IMR-90 (cell line): ENCODE results near the gene LRCOL1.

Experiments
- BHLHE40 ChIP-seq: fragments of 150-350 bp; IDR thresholded peaks from 2 replicates; pipeline ENCODE4 v1.6.1; 2016; ENCODE audit warnings: mild to moderate bottlenecking, low read depth, low read length
- MAFK ChIP-seq: IDR thresholded peaks from 2 replicates; pipeline ENCODE4 v1.6.1; 2012; ENCODE audit warnings: low read depth, low read length, improper control_type of control experiment
- MAZ ChIP-seq: IDR thresholded peaks from 2 replicates; pipeline ENCODE4 v1.6.1; 2012; ENCODE audit warnings: low read depth, mild to moderate bottlenecking, low read length, improper control_type of control experiment, moderate library complexity, borderline replicate concordance
- MXI1 ChIP-seq: IDR thresholded peaks from 2 replicates; pipeline ENCODE4 v1.6.1; 2012; ENCODE audit warnings: low read depth, mild to moderate bottlenecking, low read length, moderate library complexity, borderline replicate concordance
- NFE2L2 ChIP-seq: fragments of 150-350 bp; IDR thresholded peaks from 2 replicates; pipeline ENCODE4 v1.6.1; 2016; ENCODE audit warnings: low read depth, mild to moderate bottlenecking, low read length
- RAD21 ChIP-seq: IDR thresholded peaks from 2 replicates; pipeline ENCODE4 v1.6.1; 2012; ENCODE audit warnings: low read length, improper control_type of control experiment
- RCOR1 ChIP-seq: IDR thresholded peaks from 2 replicates; pipeline ENCODE4 v1.6.1; 2012; ENCODE audit warnings: mild to moderate bottlenecking, low read length, improper control_type of control experiment; ENCODE audit not compliant: insufficient replicate concordance
- TF ChIP-seq, protein P1 (sequence below): conservative IDR thresholded peaks from 2 replicates; pipeline ENCODE4 v1.5.1; 2012; ENCODE audit warnings: mild to moderate bottlenecking, low read depth, low read length, improper control_type of control experiment

- TF ChIP-seq MAFK (no peak), NFE2L2 (no peak), BHLHE40 (no peak), MAZ (no peak), RCOR1 (no peak), RAD21 (no peak), MXI1 (no peak)
- TF ChIP-seq, protein P1, sequence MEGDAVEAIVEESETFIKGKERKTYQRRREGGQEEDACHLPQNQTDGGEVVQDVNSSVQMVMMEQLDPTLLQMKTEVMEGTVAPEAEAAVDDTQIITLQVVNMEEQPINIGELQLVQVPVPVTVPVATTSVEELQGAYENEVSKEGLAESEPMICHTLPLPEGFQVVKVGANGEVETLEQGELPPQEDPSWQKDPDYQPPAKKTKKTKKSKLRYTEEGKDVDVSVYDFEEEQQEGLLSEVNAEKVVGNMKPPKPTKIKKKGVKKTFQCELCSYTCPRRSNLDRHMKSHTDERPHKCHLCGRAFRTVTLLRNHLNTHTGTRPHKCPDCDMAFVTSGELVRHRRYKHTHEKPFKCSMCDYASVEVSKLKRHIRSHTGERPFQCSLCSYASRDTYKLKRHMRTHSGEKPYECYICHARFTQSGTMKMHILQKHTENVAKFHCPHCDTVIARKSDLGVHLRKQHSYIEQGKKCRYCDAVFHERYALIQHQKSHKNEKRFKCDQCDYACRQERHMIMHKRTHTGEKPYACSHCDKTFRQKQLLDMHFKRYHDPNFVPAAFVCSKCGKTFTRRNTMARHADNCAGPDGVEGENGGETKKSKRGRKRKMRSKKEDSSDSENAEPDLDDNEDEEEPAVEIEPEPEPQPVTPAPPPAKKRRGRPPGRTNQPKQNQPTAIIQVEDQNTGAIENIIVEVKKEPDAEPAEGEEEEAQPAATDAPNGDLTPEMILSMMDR = no peak
Observed at GRCh38 chr12:132591107-132591935, 19.1 kb downstream of the LRCOL1 start.
